Occipital lobe (tissue), 2 donors: Measurements from ENCODE around the gene ATG101. TPM values are rescaled to one million over a fixed set of nuclear protein-coding genes. Genes with fewer than 3 reads are reported as not detected.
A peak's percentile ranks its signal among the peaks of the same experiment; 100 is the strongest.

ENCODE experiments used
- DNase-seq: peaks from one replicate; lab custom pipeline; 2025; lab: John Stamatoyannopoulos, UW
- total RNA-seq: library from RNA; depleted of rRNA; stranded (reverse); fragments of >200 nt; gene quantifications from one replicate; pipeline ENCODE4 v1.2.3, GENCODE V29; 2014

Gene ATG101
- total RNA-seq, 1 donor from 2014 or later = 19.5 TPM

DNA sequence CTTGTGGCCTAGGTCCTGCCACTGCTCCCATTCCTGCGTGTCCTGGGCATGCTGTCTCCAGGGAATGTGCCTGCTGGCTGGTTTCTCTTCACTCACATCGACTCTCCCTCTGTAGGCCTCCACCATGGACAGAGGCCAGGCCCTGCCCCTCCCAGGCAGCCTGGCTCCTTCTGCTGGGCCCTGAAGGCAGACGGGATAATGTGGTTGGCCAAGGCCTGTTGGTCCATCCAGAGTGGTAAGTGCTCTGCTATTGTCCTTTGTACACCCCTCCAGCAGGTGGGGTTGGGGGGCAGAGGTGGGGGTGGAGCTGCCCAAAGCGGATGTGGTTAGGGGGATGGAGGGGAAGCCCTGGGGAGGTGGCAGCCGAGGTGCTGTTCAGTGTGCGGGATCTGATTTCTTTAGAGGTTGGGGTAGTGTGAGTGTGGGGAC, 28.1 kb upstream of the ATG101 start:
- no peak for DNase-seq

DNA sequence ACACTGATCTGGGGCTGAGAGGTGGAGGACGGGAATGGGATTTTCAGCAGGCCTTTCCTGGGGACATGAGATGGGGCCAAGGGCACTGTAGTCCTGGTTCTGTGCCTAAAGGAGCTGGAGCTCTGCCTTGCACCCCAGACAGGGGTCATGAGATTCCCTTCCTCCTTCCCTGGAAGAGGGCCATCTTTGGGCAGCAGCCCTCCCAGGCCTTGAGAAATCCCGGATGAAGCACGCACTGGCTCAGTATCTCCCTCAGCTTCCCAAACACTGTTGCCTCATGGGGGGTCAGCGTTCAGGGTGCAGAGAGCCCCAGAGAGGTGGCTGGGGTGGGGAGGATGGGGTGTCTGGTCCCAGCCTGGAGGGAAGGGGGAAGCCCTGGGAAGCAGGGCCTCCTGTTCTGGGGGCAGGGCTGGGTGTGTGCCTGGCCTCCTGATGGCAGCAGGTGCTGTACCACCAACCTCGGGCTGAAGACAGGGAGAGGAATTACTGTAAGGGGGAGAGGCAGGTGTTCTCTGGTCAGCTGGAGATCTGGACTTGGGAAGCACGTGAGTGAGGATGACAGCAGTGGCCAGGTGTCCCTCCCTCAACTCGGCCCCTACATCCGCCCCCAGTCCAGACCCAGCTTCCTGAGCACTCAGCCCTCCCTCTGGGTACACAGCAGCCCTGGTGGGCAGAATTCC, 26.9 kb upstream of the ATG101 start:
- no peak for DNase-seq

DNA sequence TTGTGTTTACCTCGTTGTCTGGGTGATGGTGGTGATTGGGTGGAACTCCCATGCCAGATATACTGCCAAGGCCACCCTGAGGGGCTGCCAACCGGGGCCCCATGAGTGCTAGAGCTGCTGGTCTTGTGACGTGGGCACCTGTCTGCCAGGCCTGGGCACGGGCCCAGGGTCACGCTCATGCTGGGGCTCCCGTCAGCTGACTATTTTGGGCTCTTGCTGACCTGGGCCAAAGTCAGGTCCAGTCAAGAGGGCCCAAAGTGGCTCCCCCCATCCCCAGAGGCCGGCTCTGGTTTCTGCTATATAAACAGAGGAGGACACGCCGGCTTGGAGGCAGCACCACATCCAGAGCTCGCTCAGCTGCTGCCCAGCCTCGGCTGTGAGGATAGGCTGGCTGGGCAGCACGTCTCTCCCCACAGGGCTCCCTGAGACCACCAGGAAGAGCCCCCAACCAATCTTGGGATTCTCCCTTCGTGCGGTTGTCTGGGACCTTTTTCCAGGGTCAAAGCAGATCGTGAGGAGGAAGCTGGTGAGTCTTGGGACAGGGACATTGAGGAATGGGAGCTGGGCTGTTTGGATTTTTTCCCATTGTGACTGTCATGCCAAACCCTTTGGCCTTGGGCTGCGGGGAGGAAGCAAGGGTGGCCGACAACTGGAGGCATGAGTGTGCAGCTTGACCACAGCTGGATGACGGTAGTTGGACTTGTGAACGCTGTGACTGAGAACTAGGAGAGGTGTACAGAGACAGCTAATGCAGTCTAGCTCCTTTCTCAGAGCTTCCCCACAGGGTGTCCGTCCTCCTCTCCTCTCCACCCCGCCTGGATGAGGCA, 26.2 kb upstream of the ATG101 start:
- no peak for DNase-seq

DNA sequence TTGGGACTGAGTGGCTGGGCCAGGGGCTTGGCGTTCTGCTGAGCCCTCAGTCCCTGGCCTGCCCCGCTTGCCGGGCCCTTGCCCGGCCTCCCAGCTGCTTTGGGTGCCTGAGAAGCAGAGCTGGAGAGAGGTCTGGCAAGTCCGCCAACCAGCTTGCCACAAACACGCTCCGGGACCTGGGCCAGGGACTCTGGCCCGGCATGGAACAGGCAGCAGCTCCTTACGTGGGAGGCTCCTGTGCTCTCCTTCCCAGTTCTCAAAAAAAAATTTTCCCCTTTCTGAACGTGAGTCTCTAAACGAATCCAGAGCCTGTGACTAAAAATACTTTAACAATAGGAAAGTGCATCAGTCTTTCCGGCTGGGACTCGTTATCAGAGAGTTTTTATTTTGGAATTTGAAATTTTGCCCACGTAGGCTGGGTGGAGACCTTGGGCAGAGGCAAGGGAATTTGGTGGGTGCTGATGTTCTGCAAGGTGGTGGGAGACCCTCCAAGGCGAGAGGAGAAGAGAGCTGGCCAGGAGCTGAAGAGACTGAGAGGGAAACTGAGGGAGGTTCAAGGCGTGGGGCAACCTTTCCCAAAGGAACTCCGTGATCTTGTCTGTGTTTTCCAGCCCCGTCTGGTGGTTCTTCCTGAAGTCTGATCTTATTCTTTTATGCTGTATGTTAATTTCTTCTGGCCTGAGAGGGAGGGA, 25.3 kb upstream of the ATG101 start:
- DNase-seq = peak; percentile 57

DNA sequence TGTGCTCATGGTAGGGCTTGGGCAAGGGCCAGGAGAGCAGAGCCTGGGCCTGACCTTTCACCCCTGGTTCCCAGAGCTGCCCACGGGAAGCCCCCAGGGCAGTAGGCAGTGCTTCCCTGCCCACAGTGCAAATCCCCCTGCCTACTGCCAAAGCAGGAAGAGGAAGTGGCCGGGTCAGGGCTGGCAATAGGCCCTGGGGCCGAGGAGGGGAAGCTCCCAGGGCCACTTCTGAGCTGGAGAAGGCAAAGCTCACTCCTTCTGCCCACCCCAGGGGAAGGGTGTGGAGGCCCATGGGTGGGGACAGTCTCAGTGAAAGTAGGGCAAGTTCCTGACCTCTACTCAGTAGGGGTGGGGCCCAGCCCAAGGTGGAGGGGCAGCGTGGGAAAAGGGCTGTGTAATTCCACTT, 24.0 kb upstream of the ATG101 start:
- DNase-seq = no peak

DNA sequence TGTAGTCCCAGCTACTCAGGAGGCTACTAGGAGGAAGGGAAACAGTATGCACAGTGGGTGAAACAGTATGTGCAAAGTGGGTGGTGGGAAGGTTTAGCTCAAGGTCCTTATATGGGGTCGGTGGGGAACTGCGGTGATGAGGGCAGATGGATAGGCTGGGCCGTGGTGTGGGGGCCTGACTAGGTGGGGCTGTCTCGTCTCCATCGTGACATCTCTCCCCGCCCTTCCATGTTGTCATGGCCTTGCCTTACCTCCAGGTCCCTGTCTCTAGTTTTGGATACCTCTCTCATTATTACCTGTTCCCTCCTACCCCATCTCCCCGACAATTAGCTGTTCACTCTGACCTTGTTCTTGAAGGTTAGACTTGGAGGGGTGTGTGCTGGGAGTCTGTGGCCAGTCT, 22.9 kb upstream of the ATG101 start:
- DNase-seq = no peak

DNA sequence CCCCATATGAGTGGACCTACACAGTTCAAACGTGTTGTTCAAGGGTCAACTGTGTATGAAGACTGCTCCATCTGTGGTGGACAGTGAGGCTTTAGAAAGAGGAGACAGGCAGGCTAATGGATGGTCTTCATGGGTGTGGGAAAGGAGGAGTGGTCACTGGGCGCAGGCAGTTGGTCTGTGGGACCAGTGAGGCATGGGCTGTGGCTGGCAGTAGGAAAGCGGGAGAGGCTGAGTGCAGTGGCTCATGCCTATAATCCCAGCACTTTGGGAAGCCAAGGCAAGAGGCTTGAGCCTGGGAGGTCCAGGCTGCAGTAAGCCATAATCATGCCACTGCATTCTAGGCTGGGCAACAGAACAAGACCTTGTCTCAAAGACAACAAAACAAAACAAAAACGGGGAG, 20.5 kb upstream of the ATG101 start:
- DNase-seq = no peak

DNA sequence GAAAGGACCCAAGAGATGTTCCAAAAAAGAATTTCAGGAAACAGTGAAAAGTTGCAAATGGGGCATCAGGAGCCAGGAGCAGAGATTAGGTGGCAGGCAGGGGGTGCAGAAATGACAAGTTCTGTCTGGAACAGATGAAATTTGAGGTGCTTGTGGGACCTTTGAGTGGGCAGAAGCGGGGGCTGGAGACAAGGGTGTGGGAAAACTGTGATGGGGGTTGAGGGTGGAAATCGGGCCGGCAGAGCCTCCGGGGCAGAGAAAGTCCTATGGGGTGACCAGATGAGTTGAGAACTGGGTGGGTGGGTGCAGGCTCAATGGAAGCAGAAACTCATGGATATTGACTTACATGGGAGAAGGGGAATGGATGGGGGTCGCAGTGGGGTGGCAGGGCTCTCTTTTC, 20.1 kb upstream of the ATG101 start:
- DNase-seq = no peak

DNA sequence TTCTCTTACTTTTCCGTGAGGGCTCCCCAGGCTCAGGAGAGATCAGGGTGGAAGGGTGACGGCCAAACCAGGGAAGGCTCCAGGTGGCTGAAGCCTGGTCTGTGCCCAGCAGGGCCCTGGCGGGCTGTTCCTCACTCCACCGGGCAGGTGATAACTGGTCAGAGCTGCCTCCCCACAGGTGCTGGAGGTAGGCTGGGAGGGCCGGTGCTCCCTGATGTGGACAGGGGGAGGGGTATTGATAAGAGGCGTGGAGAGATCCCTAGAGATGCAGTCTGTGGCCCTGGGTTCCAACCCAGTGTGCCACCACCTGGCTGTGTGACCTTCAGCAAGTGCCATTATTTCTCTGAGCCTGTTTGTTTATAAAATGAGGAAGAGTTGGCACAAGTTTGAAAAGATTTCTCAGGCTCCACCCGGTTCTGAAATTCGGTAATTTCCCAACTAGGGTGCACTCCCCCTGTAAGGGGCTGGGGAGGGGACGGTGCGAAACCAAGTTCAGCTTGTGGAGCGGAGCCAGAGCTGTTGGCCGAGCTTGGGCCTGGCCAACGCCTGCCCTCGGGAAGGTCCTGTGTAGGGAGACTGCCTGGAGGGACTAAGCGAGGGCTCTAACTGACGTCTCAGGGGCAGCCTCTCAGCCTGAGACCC, 19.5 kb upstream of the ATG101 start:
- no peak for DNase-seq

DNA sequence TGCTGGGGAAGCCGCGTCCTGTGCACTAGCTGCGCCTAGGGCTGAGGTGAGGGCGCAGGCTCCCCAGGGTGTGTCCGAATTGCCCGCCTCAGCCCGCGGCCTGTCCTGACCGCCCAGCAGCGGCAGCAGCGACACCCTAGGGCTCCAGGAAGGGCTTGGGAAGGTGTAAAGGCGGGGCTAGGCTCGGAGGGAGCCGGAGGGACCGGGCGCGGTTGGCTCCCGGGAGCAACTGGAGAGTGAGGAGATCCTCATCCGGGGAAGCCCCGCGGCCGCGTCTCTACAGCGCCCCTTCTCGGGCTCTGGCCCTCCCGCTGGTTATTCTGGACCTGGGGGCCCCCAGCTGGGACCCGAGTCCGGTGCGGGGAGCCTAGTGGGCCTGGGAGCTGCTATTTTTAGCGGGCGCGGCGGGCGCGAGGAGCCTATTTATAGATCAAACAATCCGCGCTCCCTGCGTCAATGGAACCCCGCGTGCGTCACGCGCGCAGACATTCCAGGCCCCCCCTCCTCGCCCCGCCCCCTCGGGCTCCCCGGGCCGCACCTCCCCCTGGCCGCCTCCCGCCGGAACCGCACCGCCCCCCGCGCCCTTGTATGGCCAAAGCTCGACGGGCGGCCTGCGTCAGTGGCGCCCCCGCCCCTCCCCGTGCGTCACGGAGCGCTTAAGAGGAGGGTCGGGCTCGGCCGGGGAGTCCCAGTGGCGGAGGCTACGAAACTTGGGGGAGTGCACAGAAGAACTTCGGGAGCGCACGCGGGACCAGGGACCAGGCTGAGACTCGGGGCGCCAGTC, 18.8 kb upstream of the ATG101 start, which contains the start of gene NR4A1:
Gene NR4A1 (plus strand): TSS at position 685 of the 784 bp plus-strand sequence. CDS start 2,887 bp downstream, outside the sequence.
- peak; percentile 88 for DNase-seq

DNA sequence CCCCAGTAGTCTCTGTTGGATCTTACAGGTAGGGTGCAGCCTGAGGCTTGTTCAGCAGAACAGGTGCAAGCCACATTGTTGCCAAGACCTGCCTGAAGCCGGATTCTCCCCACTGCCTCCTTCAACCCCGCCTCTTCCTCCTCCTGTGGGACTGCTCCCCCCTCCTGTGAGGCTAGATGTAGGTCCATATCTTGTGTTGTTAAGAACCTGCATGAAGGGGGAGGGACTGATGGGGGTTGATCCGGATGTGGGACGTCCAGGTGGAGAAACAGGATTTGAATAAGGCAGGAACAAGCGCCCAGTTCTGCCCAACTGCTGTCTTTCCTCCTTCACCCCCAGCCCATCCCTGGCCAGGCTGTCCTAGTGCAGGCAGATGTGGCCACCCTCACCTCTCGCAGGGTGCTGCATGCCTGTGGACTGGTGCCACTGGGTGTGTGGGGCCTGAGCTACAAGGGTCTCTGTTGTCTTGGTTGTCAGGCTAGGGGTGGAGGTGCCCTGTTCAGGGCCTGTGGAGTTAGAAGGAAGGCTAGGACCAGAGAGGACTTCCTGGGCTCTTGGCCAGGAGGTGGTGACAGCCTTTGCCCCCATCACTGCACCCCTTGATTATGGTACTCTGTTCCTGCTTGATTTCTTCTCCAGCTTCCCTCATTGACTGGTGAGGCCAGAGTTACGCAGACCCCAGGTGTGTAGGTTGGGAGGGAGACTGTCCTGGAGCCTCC, 17.2 kb upstream of the ATG101 start:
- DNase-seq = no peak

DNA sequence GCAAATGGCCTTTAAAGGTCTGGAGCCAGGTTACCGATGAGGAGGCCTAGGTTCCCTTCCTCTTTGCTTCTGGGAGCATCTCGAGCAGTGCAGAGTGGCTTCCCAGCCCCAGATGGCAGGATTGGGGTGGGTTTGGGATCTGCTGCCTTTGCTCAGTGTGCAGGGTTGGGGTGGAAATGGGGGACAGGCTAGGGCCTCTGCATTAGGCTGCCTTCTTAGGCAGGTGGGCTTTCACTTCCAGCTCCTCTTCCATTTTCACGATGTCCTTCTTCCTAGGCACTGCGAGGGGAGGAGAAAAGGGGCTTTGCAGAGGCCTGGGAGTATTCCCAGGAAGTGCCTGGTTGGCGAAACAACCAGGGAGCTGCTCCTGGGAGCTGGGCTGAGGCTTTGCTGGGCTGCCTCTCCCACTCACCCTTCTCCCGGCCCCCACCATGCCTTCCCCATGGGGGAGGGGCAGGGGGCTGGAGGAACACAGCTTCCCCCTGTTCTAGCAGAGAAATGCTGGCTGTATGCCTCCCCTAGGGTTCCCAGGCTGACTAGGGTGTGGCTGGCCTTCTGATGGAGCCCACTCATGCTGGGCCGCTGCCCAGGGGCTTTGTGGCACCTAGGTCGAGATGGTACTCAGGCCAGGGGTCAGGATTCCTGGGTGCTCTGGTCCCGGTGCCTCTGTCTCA, 16.1 kb upstream of the ATG101 start:
- DNase-seq = no peak

DNA sequence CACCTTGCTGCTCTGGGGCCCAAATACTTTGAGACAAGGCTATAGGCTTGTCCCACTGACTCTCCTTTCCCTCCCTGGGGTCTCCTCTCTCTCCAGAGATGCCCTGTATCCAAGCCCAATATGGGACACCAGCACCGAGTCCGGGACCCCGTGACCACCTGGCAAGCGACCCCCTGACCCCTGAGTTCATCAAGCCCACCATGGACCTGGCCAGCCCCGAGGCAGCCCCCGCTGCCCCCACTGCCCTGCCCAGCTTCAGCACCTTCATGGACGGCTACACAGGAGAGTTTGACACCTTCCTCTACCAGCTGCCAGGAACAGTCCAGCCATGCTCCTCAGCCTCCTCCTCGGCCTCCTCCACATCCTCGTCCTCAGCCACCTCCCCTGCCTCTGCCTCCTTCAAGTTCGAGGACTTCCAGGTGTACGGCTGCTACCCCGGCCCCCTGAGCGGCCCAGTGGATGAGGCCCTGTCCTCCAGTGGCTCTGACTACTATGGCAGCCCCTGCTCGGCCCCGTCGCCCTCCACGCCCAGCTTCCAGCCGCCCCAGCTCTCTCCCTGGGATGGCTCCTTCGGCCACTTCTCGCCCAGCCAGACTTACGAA, 15.4 kb upstream of the ATG101 start:
- no peak for DNase-seq

DNA sequence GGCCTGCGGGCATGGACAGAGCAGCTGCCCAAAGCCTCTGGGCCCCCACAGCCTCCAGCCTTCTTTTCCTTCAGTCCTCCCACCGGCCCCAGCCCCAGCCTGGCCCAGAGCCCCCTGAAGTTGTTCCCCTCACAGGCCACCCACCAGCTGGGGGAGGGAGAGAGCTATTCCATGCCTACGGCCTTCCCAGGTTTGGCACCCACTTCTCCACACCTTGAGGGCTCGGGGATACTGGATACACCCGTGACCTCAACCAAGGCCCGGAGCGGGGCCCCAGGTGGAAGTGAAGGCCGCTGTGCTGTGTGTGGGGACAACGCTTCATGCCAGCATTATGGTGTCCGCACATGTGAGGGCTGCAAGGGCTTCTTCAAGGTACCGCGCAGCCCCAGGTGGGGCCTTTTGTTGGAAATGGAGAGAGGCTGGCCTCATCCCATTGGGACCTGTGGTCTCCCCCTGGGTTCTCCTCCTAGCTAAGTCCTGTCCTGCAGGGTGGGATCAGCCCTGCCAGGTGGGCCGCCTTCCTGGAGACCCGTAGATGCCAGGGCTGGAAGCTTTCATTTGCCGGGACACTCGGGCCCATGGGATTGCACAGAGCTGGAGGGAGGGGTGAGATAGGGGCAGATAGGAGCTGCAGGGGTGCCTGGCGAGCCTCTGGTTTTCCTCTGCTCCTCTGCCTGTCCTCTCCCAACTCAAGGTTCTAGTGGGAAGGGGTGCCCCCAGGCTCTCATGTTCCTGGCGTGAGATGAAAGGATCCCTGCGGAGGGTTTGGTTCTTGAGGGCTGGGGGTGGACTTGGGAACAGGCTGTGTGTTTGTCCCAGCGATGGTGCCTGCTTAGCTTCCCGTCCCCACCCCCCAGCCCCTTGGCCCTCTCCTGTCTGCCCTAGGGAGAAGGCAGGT, 14.7 kb upstream of the ATG101 start:
- no peak for DNase-seq

DNA sequence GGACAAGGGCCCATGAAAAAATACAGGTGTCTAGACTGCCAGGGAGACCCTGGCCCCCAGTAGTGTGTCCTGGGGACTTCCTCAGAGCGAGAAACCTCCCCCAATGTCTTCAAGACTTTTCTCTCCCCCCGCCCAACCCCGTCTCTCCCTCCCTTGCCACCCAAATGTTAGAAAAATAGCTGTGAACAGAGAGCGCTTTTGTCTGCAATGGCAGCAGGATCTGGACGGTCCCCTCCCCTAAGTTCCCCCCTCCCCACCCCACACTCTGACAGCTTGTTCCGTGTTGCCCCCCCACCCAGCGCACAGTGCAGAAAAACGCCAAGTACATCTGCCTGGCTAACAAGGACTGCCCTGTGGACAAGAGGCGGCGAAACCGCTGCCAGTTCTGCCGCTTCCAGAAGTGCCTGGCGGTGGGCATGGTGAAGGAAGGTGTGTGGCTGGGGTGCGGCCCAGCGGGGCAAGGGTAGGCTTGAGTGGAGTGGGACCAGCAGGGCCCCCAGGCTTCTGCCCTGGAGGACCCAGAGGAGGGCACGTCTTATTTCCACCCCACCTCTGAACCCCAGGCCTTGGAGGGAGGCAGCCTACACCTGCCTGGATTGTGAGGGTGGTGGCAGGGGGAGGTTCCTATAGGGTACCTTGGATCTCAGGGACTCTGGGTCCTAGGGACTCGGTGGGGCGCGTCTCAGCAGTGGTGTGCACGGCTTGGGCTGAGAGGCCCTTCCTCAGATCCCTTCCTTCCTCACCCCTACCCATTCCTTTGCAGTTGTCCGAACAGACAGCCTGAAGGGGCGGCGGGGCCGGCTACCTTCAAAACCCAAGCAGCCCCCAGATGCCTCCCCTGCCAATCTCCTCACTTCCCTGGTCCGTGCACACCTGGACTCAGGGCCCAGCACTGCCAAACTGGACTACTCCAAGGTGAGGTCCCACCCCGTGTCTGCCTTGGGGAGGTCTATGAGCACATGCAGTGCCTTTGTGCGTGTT, 13.8 kb upstream of the ATG101 start:
- DNase-seq = peak; percentile 51

DNA sequence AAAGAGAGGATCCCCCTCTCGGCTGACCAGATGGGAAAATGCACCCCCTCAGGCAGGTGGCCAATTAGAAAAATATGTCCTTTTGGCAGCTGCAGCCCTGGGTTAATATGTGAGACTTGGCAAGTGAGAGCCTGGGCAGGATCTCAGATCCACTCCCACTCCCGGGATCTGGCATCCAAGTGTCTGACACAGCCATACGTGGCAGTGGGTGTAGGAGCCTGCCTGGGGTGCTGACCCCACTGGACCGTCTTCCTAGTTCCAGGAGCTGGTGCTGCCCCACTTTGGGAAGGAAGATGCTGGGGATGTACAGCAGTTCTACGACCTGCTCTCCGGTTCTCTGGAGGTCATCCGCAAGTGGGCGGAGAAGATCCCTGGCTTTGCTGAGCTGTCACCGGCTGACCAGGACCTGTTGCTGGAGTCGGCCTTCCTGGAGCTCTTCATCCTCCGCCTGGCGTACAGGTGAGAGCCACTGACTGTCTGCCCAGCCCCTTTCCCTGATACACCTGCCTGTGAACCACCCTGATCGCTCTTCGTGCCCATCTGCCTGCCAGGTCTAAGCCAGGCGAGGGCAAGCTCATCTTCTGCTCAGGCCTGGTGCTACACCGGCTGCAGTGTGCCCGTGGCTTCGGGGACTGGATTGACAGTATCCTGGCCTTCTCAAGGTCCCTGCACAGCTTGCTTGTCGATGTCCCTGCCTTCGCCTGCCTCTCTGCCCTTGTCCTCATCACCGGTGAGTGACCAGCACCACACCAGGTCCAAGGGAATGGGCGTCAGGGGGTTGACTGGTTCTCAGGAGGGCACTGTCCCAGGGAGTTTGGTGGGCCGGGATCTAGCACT, 12.8 kb upstream of the ATG101 start:
- no peak for DNase-seq
